H9 (cell line): ENCODE results near the gene EPB41L2. TPM values are rescaled to one million over a fixed set of nuclear protein-coding genes. Genes with fewer than 3 reads are reported as not detected.

ENCODE experiments used
- DNase-seq: peaks from one replicate; pipeline ENCODE4 v3.0.0-alpha.2; 2017
- H2AFZ ChIP-seq: one replicate; pipeline ENCODE4 v1.6.1; 2013; ENCODE audit warnings: mild to moderate bottlenecking, low read length, control low read depth, moderate library complexity
- H2AK5ac ChIP-seq: 2 replicates; pipeline ENCODE4 v1.6.1; 2013; ENCODE audit warnings: low read length, control low read depth, mixed read lengths; ENCODE audit not compliant: insufficient read length
- H2BK120ac ChIP-seq: one replicate; pipeline ENCODE4 v1.6.1; 2013; ENCODE audit warnings: low read depth, mild to moderate bottlenecking, low read length, control low read depth, inconsistent platforms; ENCODE audit not compliant: poor library complexity, severe bottlenecking
- H2BK12ac ChIP-seq: 2 replicates; pipeline ENCODE4 v1.6.1; 2013; ENCODE audit warnings: low read length, control low read depth, mixed read lengths, low read depth; ENCODE audit not compliant: insufficient read length
- H2BK15ac ChIP-seq: 2 replicates; pipeline ENCODE4 v1.6.1; 2013; ENCODE audit warnings: low read depth, low read length, control low read depth
- H2BK20ac ChIP-seq: one replicate; pipeline ENCODE4 v1.6.1; 2013; ENCODE audit warnings: low read depth, mild to moderate bottlenecking, low read length, control low read depth, inconsistent platforms; ENCODE audit not compliant: poor library complexity, severe bottlenecking
- H2BK5ac ChIP-seq: 2 replicates; pipeline ENCODE4 v1.6.1; 2013; ENCODE audit warnings: low read length, control low read depth, mixed read lengths; ENCODE audit not compliant: insufficient read length
- H3K14ac ChIP-seq: 2 replicates; pipeline ENCODE4 v1.6.1; 2013; ENCODE audit warnings: low read length, control low read depth; ENCODE audit not compliant: insufficient read depth
- H3K18ac ChIP-seq: 2 replicates; pipeline ENCODE4 v1.6.1; 2013; ENCODE audit warnings: low read depth, mild to moderate bottlenecking, mixed read lengths, low read length, control low read depth; ENCODE audit not compliant: insufficient read length
- H3K23ac ChIP-seq: 2 replicates; pipeline ENCODE4 v1.6.1; 2013; ENCODE audit warnings: low read length, control low read depth, mixed read lengths, low read depth; ENCODE audit not compliant: insufficient read length
- H3K23me2 ChIP-seq: 2 replicates; pipeline ENCODE4 v1.6.1; 2013; ENCODE audit warnings: low read depth, mild to moderate bottlenecking, mixed read lengths, low read length, control low read depth; ENCODE audit not compliant: insufficient read length, poor library complexity, severe bottlenecking
- H3K27ac ChIP-seq: 2 replicates; pipeline ENCODE4 v1.5.1; 2013; ENCODE audit warnings: low read length, control low read depth, mixed read lengths, low read depth; ENCODE audit not compliant: insufficient read length
- H3K27me3 ChIP-seq: 2 replicates; pipeline ENCODE4 v1.6.1; 2013; ENCODE audit warnings: low read length, control low read depth, inconsistent platforms; ENCODE audit not compliant: insufficient read depth
- H3K4ac ChIP-seq: 2 replicates; pipeline ENCODE4 v1.6.1; 2013; ENCODE audit warnings: low read depth, mild to moderate bottlenecking, control low read depth, inconsistent platforms, low read length, moderate library complexity
- H3K4me1 ChIP-seq: 2 replicates; pipeline ENCODE4 v1.6.1; 2013; ENCODE audit warnings: low read length, control low read depth, inconsistent platforms; ENCODE audit not compliant: insufficient read depth
- H3K4me2 ChIP-seq: 2 replicates; pipeline ENCODE4 v1.6.1; 2013; ENCODE audit warnings: low read length, control low read depth, mixed read lengths; ENCODE audit not compliant: insufficient read length, insufficient read depth
- H3K56ac ChIP-seq: 2 replicates; pipeline ENCODE4 v1.6.1; 2013; ENCODE audit warnings: low read depth, mild to moderate bottlenecking, mixed read lengths, low read length, control low read depth; ENCODE audit not compliant: insufficient read length
- H3K79me1 ChIP-seq: 2 replicates; pipeline ENCODE4 v1.6.1; 2013; ENCODE audit warnings: low read depth, mild to moderate bottlenecking, moderate library complexity, low read length, control low read depth, inconsistent platforms; ENCODE audit not compliant: insufficient read depth, poor library complexity, severe bottlenecking
- H3K79me2 ChIP-seq: 2 replicates; pipeline ENCODE4 v1.6.1; 2013; ENCODE audit warnings: low read length, control low read depth, inconsistent platforms; ENCODE audit not compliant: insufficient read depth
- H3K9ac ChIP-seq: 2 replicates; pipeline ENCODE4 v1.6.1; 2013; ENCODE audit warnings: low read length, control low read depth, mixed read lengths; ENCODE audit not compliant: insufficient read length; ENCODE audit errors: extremely low read depth
- H3K9me3 ChIP-seq: one replicate; pipeline ENCODE4 v1.6.1; 2013; ENCODE audit warnings: low read depth, low read length, inconsistent platforms; ENCODE audit not compliant: control insufficient read depth
- H3T11ph ChIP-seq: one replicate; pipeline ENCODE4 v1.6.1; 2013; ENCODE audit warnings: mild to moderate bottlenecking, low read length, control low read depth, inconsistent platforms
- H4K20me1 ChIP-seq: one replicate; pipeline ENCODE4 v1.6.1; 2013; ENCODE audit not compliant: control insufficient read depth, insufficient read length, insufficient read depth
- H4K5ac ChIP-seq: 2 replicates; pipeline ENCODE4 v1.6.1; 2013; ENCODE audit warnings: low read depth, mild to moderate bottlenecking, mixed read lengths, low read length, control low read depth; ENCODE audit not compliant: insufficient read length
- H4K8ac ChIP-seq: replicated peaks from 2 replicates; pipeline ENCODE4 v1.6.1; 2013; ENCODE audit warnings: low read length, control low read depth, mixed read lengths, low read depth; ENCODE audit not compliant: insufficient read length
- H4K91ac ChIP-seq: 2 replicates; pipeline ENCODE4 v1.6.1; 2013; ENCODE audit warnings: low read depth, mild to moderate bottlenecking, moderate library complexity, mixed read lengths, low read length, control low read depth; ENCODE audit not compliant: insufficient read length
- H3K27ac Mint-ChIP-seq, 3 experiments: 2 replicates in 2 of 3; 3 replicates in 1 of 3; pipeline ENCODE4 v1.8.0; 2020 to 2021; ENCODE audit warnings: mixed read lengths in 3 of 3, mild to moderate bottlenecking in 1 of 3, moderate library complexity in 1 of 3
- H3K27me3 Mint-ChIP-seq: 2 replicates; pipeline ENCODE4 v1.8.0; 2021; ENCODE audit warnings: low read depth, mild to moderate bottlenecking, moderate library complexity, mixed read lengths
- H3K36me3 Mint-ChIP-seq, 3 experiments: 2 replicates in 2 of 3; 3 replicates in 1 of 3; pipeline ENCODE4 v1.8.0; 2020 to 2021; ENCODE audit warnings: low read depth in 3 of 3, mixed read lengths in 3 of 3; ENCODE audit not compliant: insufficient read depth in 1 of 3
- H3K4me1 Mint-ChIP-seq, 2 experiments: 2 replicates each; pipeline ENCODE4 v1.8.0; 2020; ENCODE audit warnings: mixed read lengths in 2 of 2
- H3K4me3 Mint-ChIP-seq, 2 experiments: 2 replicates in 1 of 2; 3 replicates in 1 of 2; pipeline ENCODE4 v1.8.0; 2020 to 2021; ENCODE audit warnings: mild to moderate bottlenecking in 2 of 2, mixed read lengths in 2 of 2, moderate library complexity in 1 of 2
- H3K9me3 Mint-ChIP-seq, 2 experiments: 2 replicates in 1 of 2; 3 replicates in 1 of 2; pipeline ENCODE4 v1.8.0; 2020; ENCODE audit warnings: mild to moderate bottlenecking in 2 of 2, mixed read lengths in 2 of 2, moderate library complexity in 1 of 2
- CTCF ChIP-seq: fragments of 200-600 bp; sonication (generic); conservative IDR thresholded peaks from 3 replicates; pipeline ENCODE4 v1.8.0; 2021; ENCODE audit warnings: antibody characterized with exemption, mild to moderate bottlenecking
- WGBS: extraction: QIAGEN DNeasy Blood & Tissue Kit; methylation state at CpG from one replicate; pipeline ENCODE4 v1.1.7; 2013; ENCODE audit warnings: missing lambda C conversion rate, low lambda C conversion rate, mixed read lengths; ENCODE audit not compliant: insufficient read length; ENCODE audit errors: extremely low coverage; 5-methylcytosine and 5-hydroxymethylcytosine counted together
- total RNA-seq: library from RNA; stranded (reverse); gene quantifications from 2 replicates; pipeline ENCODE4 v1.2.1, GENCODE V29; 2021

Gene EPB41L2
- total RNA-seq, 1 experiment from 2014 or later, result 90.2 TPM

GRCh38 chr6:130852844-130853554 is 210.0 kb downstream of the EPB41L2 start:
- Mint-ChIP-seq H3K4me3 (no peak overlapping the region), H3K9me3 (peaks cover 0 to 4% of the 10 kb centered on the region in 2 experiments; a peak in 3 of 5 replicates), H3K27ac (no peak overlapping the region), H3K4me1 (peaks cover 15 to 25% of the 10 kb centered on the region in 2 experiments), H3K36me3 (peaks cover 0 to 11% (median 8%) of the 10 kb centered on the region in 3 experiments; a peak in 4 of 7 replicates), H3K27me3 (no peaks in the 10 kb centered on the region)
- H2BK5ac ChIP-seq, result no peak overlapping the region
- peaks cover 10% of the 10 kb centered on the region; the same call in 1 of the 2 replicates for H3K4me1 ChIP-seq
- H2BK15ac ChIP-seq, result no peak overlapping the region
- no peaks in the 10 kb centered on the region for H3K79me1 ChIP-seq
- no peak overlapping the region for H4K8ac ChIP-seq
- no peak overlapping the region for H2BK120ac ChIP-seq
- no peak overlapping the region for H3K56ac ChIP-seq
- H3K4ac ChIP-seq, result no peak overlapping the region
- H3K4me2 ChIP-seq, result no peak overlapping the region
- H2BK20ac ChIP-seq, result no peak overlapping the region
- no peak overlapping the region for H3K23ac ChIP-seq
- H3K14ac ChIP-seq, result no peak overlapping the region
- no peak overlapping the region for H3K27ac ChIP-seq
- no peaks in the 10 kb centered on the region for H3K27me3 ChIP-seq
- no peak for DNase-seq
- no peaks in the 10 kb centered on the region for H3K79me2 ChIP-seq
- no peak overlapping the region for H2AFZ ChIP-seq
- no peak overlapping the region for H3K18ac ChIP-seq
- H3K9me3 ChIP-seq, result no peaks in the 10 kb centered on the region
- H3T11ph ChIP-seq, result no peak overlapping the region
- no CpG with 5 or more reads among the region's 7 CpGs for WGBS
- H4K91ac ChIP-seq, result no peak overlapping the region
- no peak overlapping the region for H4K5ac ChIP-seq
- H2BK12ac ChIP-seq, result no peak overlapping the region
- no peaks in the 10 kb centered on the region for H4K20me1 ChIP-seq
- H3K23me2 ChIP-seq, result no peaks in the 10 kb centered on the region
- no peak overlapping the region for H3K9ac ChIP-seq
- no peak overlapping the region for H2AK5ac ChIP-seq
- TF ChIP-seq CTCF, result no peak
